Neuronal stem cell (in vitro differentiated cells): ENCODE data around the gene PSMG4.

Experiments used
- DNase-seq: peaks from one replicate; pipeline ENCODE4 v3.0.0-alpha.2; 2013; ENCODE audit warnings: low spot score
- H2AFZ ChIP-seq: one replicate; pipeline ENCODE4 v1.6.1; 2013; ENCODE audit warnings: mild to moderate bottlenecking, low read length, inconsistent platforms
- H2AK5ac ChIP-seq: 2 replicates; pipeline ENCODE4 v1.6.1; 2013; ENCODE audit warnings: low read depth, mild to moderate bottlenecking, inconsistent platforms, low read length, moderate library complexity, mixed read lengths
- H2BK120ac ChIP-seq: 2 replicates; pipeline ENCODE4 v1.6.1; 2013; ENCODE audit warnings: low read depth, mild to moderate bottlenecking, inconsistent platforms, low read length, moderate library complexity, mixed read lengths
- H2BK12ac ChIP-seq: one replicate; pipeline ENCODE4 v1.6.1; 2013; ENCODE audit warnings: low read length, inconsistent platforms
- H2BK15ac ChIP-seq: 2 replicates; pipeline ENCODE4 v1.6.1; 2013; ENCODE audit warnings: mild to moderate bottlenecking, low read length, inconsistent platforms, mixed read lengths
- H2BK5ac ChIP-seq: one replicate; pipeline ENCODE4 v1.6.1; 2013; ENCODE audit warnings: inconsistent platforms, mild to moderate bottlenecking, low read length, moderate library complexity
- H3K14ac ChIP-seq: one replicate; pipeline ENCODE4 v1.6.1; 2013; ENCODE audit warnings: low read length, inconsistent platforms
- H3K18ac ChIP-seq: 2 replicates; pipeline ENCODE4 v1.6.1; 2013; ENCODE audit warnings: low read length, inconsistent platforms
- H3K23ac ChIP-seq: 2 replicates; pipeline ENCODE4 v1.6.1; 2013; ENCODE audit warnings: low read depth, mild to moderate bottlenecking, mixed read lengths, low read length, inconsistent platforms; ENCODE audit not compliant: poor library complexity
- H3K27ac ChIP-seq: replicated peaks from 3 replicates; pipeline ENCODE4 v1.5.1; 2013; ENCODE audit warnings: low read length, inconsistent platforms
- H3K27me3 ChIP-seq, 3 experiments: 2 replicates each; pipeline ENCODE4 v1.6.1; 2013; ENCODE audit warnings: low read length in 3 of 3, mild to moderate bottlenecking in 2 of 3, inconsistent platforms in 1 of 3, low read depth in 1 of 3, mixed read lengths in 1 of 3, moderate library complexity in 1 of 3; ENCODE audit not compliant: control insufficient read depth in 3 of 3, insufficient read depth in 3 of 3
- H3K36me3 ChIP-seq, 2 donors: replicated peaks in 1 of 2; 2 replicates each; pipeline ENCODE4 v1.6.1; 2013; ENCODE audit warnings: low read length in 2 of 2; ENCODE audit not compliant: control insufficient read depth in 2 of 2, insufficient read depth in 2 of 2
- H3K4ac ChIP-seq: 2 replicates; pipeline ENCODE4 v1.6.1; 2013; ENCODE audit warnings: inconsistent platforms, mild to moderate bottlenecking, low read length, moderate library complexity
- H3K4me1 ChIP-seq, 2 donors: 1 replicate in 1 of 2; 2 replicates in 1 of 2; pipeline ENCODE4 v1.6.1; 2013; ENCODE audit warnings: low read length in 2 of 2, low read depth in 1 of 2; ENCODE audit not compliant: control insufficient read depth in 2 of 2, insufficient read depth in 1 of 2
- H3K4me2 ChIP-seq: one replicate; pipeline ENCODE4 v1.6.1; 2013; ENCODE audit warnings: mild to moderate bottlenecking, low read length, inconsistent platforms; ENCODE audit not compliant: insufficient read depth, poor library complexity, severe bottlenecking
- H3K4me3 ChIP-seq, 2 donors: 2 replicates each; pipeline ENCODE4 v1.5.1; 2013; ENCODE audit warnings: low read length in 2 of 2, mild to moderate bottlenecking in 2 of 2, inconsistent platforms in 1 of 2, moderate library complexity in 1 of 2
- H3K79me1 ChIP-seq: one replicate; pipeline ENCODE4 v1.6.1; 2013; ENCODE audit warnings: low read depth, mild to moderate bottlenecking, inconsistent platforms, low read length, moderate library complexity
- H3K9ac ChIP-seq: one replicate; pipeline ENCODE4 v1.6.1; 2013; ENCODE audit warnings: mild to moderate bottlenecking, low read depth, low read length, inconsistent platforms; ENCODE audit not compliant: poor library complexity
- H3K9me3 ChIP-seq, 2 donors: replicated peaks in 1 of 2; 2 replicates each; pipeline versions ENCODE3 to v1.6.1; 2013; ENCODE audit warnings: low read length in 2 of 2, mild to moderate bottlenecking in 2 of 2, inconsistent platforms in 1 of 2, low read depth in 1 of 2, mixed read lengths in 1 of 2, moderate library complexity in 1 of 2; ENCODE audit not compliant: control insufficient read depth in 2 of 2, insufficient read depth in 1 of 2
- H4K8ac ChIP-seq: one replicate; pipeline ENCODE4 v1.6.1; 2013; ENCODE audit warnings: low read depth, mild to moderate bottlenecking, inconsistent platforms, low read length, moderate library complexity
- H4K91ac ChIP-seq: one replicate; pipeline ENCODE4 v1.6.1; 2013; ENCODE audit warnings: low read length, low read depth, mild to moderate bottlenecking, inconsistent platforms; ENCODE audit not compliant: poor library complexity
- WGBS, 2 donors: extraction: QIAGEN DNeasy Blood & Tissue Kit; methylation state at CpG; one replicate each; pipeline ENCODE4 v1.1.7; 2013; ENCODE audit warnings: missing lambda C conversion rate in 2 of 2, mixed read lengths in 1 of 2; ENCODE audit not compliant: insufficient read length in 2 of 2, insufficient replicate concordance in 1 of 2; ENCODE audit errors: extremely low coverage in 2 of 2; 5-methylcytosine and 5-hydroxymethylcytosine counted together

PSMG4 gene

DNA sequence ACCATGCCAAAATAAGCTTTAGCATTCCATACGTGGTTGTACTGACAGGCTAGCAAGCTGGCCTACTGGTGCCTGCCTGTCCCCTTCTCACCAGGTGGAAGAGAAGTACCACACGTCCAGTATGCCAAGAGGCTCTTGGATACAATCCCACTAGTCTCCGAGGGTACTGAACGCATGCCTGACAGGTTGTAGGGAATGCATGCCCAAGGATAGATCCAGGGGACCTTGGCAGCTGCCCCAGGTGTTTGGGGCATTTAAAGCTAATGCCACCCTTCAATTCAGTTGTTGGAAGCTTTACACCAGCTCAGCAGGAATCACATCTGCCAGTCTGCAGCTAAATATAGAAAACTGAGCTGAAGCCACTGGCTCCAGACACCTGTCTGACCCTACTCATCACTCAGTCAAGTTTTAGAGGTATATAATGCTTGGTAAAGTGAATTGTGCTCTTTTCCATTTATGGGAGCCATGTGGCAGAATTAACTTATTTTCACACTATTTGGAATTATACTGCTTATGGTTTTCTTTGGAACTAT is 36.2 kb upstream of the PSMG4 start:
- Histone ChIP-seq H3K4me3 (no peak overlapping the region), H3K79me1 (peaks cover 13% of the 10 kb centered on the region), H4K91ac (no peak overlapping the region), H3K9me3 (peaks cover 0 to 3% of the 10 kb centered on the region in 2 donors), H3K27ac (no peak overlapping the region), H3K23ac (peak overlapping the region; percentile 37), H3K18ac (no peak overlapping the region), H2BK12ac (no peak overlapping the region), H2BK15ac (no peak overlapping the region), H3K4me1 (peaks cover 6 to 9% of the 10 kb centered on the region in 2 donors), H3K36me3 (peaks cover 6 to 29% of the 10 kb centered on the region in 2 donors), H3K4me2 (no peak overlapping the region), H2AK5ac (no peak overlapping the region), H3K27me3 (no peaks in the 10 kb centered on the region), H3K4ac (no peak overlapping the region), H2BK120ac (no peak overlapping the region), H4K8ac (no peak overlapping the region), H2BK5ac (no peak overlapping the region), H3K14ac (no peak overlapping the region), H2AFZ (no peak overlapping the region), H3K9ac (no peak overlapping the region)
- WGBS, 2 donors: no CpG with 5 or more reads among the region's 4 CpGs
- DNase-seq: no peak

DNA sequence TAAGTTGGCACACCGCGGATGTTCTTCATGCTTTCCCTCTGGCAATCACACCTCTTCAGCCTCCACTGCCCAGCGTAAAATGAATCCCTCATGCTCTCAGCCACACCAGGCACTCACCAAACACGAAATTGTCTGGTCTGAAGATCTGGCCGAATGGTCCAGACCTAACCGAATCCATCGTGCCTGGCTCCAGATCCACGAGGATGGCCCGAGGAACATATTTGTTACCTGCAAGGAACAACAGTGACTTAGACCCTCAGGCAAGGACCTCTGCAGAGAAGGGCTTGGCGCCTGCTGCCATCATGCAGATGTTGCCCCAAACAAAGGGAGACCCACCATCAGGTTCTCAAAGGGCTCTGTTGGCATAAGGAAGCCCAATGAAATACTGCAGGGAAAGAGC is 32.7 kb upstream of the PSMG4 start:
- H3K4me3 ChIP-seq: peak overlapping the region; percentile 92 to 95
- no peak overlapping the region for H2AFZ ChIP-seq
- no CpG with 5 or more reads among the region's 10 CpGs for WGBS, 2 donors
- H3K36me3 ChIP-seq: peaks cover 6 to 29% of the 10 kb centered on the region in 2 donors
- H2BK5ac ChIP-seq: no peak overlapping the region
- no peak overlapping the region for H2BK15ac ChIP-seq
- peaks cover 13% of the 10 kb centered on the region for H3K79me1 ChIP-seq
- no peaks in the 10 kb centered on the region for H3K27me3 ChIP-seq
- H3K9ac ChIP-seq: peak overlapping the region; percentile 63
- peak overlapping the region; percentile 94 for H4K8ac ChIP-seq
- H3K4me2 ChIP-seq: peak overlapping the region; percentile 100
- no peak overlapping the region for H2BK120ac ChIP-seq
- H3K27ac ChIP-seq: no peak overlapping the region
- H3K4ac ChIP-seq: no peak overlapping the region
- H2AK5ac ChIP-seq: no peak overlapping the region
- peaks cover 0 to 3% of the 10 kb centered on the region in 2 donors for H3K9me3 ChIP-seq
- H3K18ac ChIP-seq: no peak overlapping the region
- peaks cover 6 to 11% of the 10 kb centered on the region in 2 donors for H3K4me1 ChIP-seq
- H4K91ac ChIP-seq: no peak overlapping the region
- H3K14ac ChIP-seq: no peak overlapping the region
- H3K23ac ChIP-seq: no peak overlapping the region
- H2BK12ac ChIP-seq: no peak overlapping the region
- no peak for DNase-seq

DNA sequence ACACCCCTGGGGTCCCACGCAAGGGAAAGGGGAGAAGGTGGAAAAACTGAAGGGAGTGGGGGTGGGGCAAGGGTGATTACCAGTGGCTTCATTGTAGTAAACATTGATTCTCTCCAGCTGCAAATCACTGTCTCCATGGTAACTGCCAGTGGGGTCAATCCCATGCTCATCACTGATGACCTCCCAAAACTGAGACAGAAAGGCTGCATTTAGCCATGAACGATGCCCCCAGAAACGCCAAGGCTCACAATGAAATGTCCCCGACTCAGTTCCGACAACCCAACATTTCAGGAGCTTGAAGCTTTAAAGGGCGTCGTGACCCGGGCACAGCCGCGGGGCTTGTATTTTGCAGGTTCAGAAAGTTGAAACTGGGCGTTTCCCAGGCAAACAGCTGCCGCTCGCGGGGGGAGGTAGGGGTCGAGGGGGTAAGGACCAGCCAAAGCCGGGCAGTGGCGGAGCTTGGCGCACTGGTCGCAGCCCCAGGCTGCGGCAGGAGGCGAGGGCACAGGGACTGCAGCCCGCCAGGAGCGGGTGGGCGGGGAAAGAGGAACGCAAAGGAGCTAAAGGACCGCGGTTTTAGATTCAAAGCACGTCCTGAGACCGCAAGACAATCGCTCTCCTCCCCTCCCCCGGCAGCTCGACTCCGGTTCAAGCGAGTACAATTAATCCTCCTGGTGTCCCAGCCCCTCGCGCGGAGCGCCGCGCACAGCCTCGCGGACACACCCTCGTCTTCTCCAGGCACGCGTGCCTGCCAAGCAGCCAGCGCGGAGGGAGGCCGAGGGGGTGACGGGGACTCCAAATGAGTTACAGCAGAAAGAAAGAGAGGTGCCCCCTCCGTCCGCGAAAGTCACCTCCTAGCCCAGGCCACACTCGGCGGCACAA is 32.0 kb upstream of the PSMG4 start:
- Histone ChIP-seq H3K4me2 (peak overlapping the region; percentile 100), H2AK5ac (peak overlapping the region; percentile 59), H3K14ac (peak overlapping the region; percentile 100), H3K4me1 (peaks cover 6 to 9% of the 10 kb centered on the region in 2 donors), H2BK5ac (peak overlapping the region; percentile 87), H3K9me3 (peaks cover 0 to 3% of the 10 kb centered on the region in 2 donors), H2BK120ac (peak overlapping the region; percentile 3), H2AFZ (no peak overlapping the region), H3K36me3 (peaks cover 6 to 29% of the 10 kb centered on the region in 2 donors), H2BK15ac (peak overlapping the region; percentile 6), H2BK12ac (no peak overlapping the region), H3K27ac (peak overlapping the region; percentile 26), H3K4me3 (peak overlapping the region; percentile 92 to 95), H3K9ac (peak overlapping the region; percentile 99), H3K18ac (peak overlapping the region; percentile 99), H3K23ac (peak overlapping the region; percentile 99), H4K8ac (no peak overlapping the region), H3K79me1 (peaks cover 13% of the 10 kb centered on the region), H4K91ac (no peak overlapping the region), H3K27me3 (no peaks in the 10 kb centered on the region), H3K4ac (peak overlapping the region; percentile 0)
- WGBS, 2 donors: no CpG with 5 or more reads among the region's 54 CpGs
- DNase-seq: peak; percentile 71
